ENCODE data around the gene GATA6. TPM values are rescaled to one million over a fixed set of nuclear protein-coding genes. Genes with fewer than 3 reads are reported as not detected.
"Not testable (repeated sequence)": the region's sequence is repeated elsewhere in the genome, so short reads cannot be mapped to it uniquely, and the experiment has no call there.

Gene GATA6
- total RNA-seq, 2 experiments from 2014 or later: not detected

DNA sequence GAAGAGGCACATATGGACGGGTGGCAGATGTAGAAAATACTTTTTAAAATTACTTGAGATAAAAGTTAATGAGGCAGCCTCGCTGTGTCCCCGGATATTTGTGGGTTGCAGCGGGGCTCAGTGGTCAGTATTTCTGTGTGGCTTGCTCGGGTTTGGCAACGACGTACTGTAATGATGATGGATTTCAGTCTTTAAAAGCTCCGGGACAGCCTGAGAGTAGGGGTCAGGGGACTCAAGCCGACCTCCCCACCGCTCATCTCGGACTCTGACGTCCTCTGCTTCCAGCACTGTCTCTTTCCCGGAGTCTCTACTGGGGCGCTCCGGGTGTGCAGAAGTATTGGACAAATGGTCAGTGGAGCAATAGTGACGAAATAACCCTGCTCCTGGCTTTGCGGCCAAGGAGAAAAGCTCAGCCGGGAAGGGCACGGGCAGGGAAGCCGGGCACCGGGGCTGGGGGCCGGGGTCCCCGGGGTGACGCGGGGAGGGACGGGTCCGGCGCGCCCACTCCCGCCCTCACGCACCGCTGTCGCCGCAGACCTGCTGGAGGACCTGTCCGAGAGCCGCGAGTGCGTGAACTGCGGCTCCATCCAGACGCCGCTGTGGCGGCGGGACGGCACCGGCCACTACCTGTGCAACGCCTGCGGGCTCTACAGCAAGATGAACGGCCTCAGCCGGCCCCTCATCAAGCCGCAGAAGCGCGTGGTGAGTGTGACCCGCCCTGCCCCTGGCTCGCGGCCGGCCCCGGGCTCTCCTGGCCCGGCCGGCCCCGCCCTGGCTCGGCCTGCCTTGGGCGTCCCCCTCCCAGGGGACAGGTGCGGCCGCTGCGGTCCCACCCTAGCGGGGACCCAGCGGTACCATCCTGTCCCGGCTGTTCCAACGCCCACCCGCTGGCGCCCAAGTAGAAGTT, 7.3 kb downstream of the GATA6 start:
- ChIA-PET POLR2A (no interaction called here), CTCF (no interaction called here)
- peaks cover 54% of the 10 kb centered on the region for H3K27me3 Mint-ChIP-seq (ENCODE audit: low read depth)
- no peak overlapping the region for H3K27ac Mint-ChIP-seq
- ATAC-seq (no peak), DNase-seq (no peak)
- H3K4me3 Mint-ChIP-seq: no peak overlapping the region
- H3K4me1 Mint-ChIP-seq (ENCODE audit: low read depth): no peaks in the 10 kb centered on the region
- no peaks in the 10 kb centered on the region for H3K9me3 Mint-ChIP-seq (ENCODE audit: insufficient read depth)
- no peaks in the 10 kb centered on the region for H3K36me3 Mint-ChIP-seq (ENCODE audit: low read depth)

GRCh38 chr18:22177327-22177871, 8.0 kb downstream of the GATA6 start:
- H3K4me1 Mint-ChIP-seq (ENCODE audit: low read depth): no peaks in the 10 kb centered on the region
- no peaks in the 10 kb centered on the region for H3K36me3 Mint-ChIP-seq (ENCODE audit: low read depth)
- CTCF ChIA-PET: no interaction called here
- peaks cover 52% of the 10 kb centered on the region for H3K27me3 Mint-ChIP-seq (ENCODE audit: low read depth)
- no peak for DNase-seq
- H3K4me3 Mint-ChIP-seq: no peak overlapping the region
- POLR2A ChIA-PET: no interaction called here
- no peak for ATAC-seq
- no peak overlapping the region for H3K27ac Mint-ChIP-seq
- H3K9me3 Mint-ChIP-seq (ENCODE audit: insufficient read depth): no peaks in the 10 kb centered on the region

- Mint-ChIP-seq H3K27me3 (ENCODE audit: low read depth) (peaks cover 34% of the 10 kb centered on the region), H3K4me3 (no peak overlapping the region), H3K27ac (no peak overlapping the region), H3K36me3 (ENCODE audit: low read depth) (no peaks in the 10 kb centered on the region), H3K9me3 (ENCODE audit: insufficient read depth) (no peaks in the 10 kb centered on the region), H3K4me1 (ENCODE audit: low read depth) (no peaks in the 10 kb centered on the region)
- no peak for ATAC-seq
- no peak for DNase-seq
- CTCF ChIA-PET: no interaction called here
- POLR2A ChIA-PET: no interaction called here
Observed at GRCh38 chr18:22179174-22179573, 9.8 kb downstream of the GATA6 start.

- ATAC-seq (no peak), DNase-seq (no peak)
- ChIA-PET CTCF (no interaction called here), POLR2A (no interaction called here)
- Mint-ChIP-seq H3K27me3 (ENCODE audit: low read depth) (peaks cover 31% of the 10 kb centered on the region), H3K27ac (no peak overlapping the region), H3K4me1 (ENCODE audit: low read depth) (no peaks in the 10 kb centered on the region), H3K9me3 (ENCODE audit: insufficient read depth) (no peaks in the 10 kb centered on the region), H3K36me3 (ENCODE audit: low read depth) (no peaks in the 10 kb centered on the region), H3K4me3 (no peak overlapping the region)
Observed at GRCh38 chr18:22179631-22180030, 10.2 kb downstream of the GATA6 start.

- Mint-ChIP-seq H3K4me3 (no peak overlapping the region), H3K4me1 (ENCODE audit: low read depth) (no peaks in the 10 kb centered on the region), H3K9me3 (ENCODE audit: insufficient read depth) (no peaks in the 10 kb centered on the region), H3K36me3 (ENCODE audit: low read depth) (no peaks in the 10 kb centered on the region), H3K27me3 (ENCODE audit: low read depth) (peaks cover 22% of the 10 kb centered on the region), H3K27ac (no peak overlapping the region)
- ATAC-seq (no peak), DNase-seq (no peak)
- POLR2A ChIA-PET: no interaction called here
- CTCF ChIA-PET: no interaction called here
Observed at GRCh38 chr18:22180722-22181121, 11.3 kb downstream of the GATA6 start.

DNA sequence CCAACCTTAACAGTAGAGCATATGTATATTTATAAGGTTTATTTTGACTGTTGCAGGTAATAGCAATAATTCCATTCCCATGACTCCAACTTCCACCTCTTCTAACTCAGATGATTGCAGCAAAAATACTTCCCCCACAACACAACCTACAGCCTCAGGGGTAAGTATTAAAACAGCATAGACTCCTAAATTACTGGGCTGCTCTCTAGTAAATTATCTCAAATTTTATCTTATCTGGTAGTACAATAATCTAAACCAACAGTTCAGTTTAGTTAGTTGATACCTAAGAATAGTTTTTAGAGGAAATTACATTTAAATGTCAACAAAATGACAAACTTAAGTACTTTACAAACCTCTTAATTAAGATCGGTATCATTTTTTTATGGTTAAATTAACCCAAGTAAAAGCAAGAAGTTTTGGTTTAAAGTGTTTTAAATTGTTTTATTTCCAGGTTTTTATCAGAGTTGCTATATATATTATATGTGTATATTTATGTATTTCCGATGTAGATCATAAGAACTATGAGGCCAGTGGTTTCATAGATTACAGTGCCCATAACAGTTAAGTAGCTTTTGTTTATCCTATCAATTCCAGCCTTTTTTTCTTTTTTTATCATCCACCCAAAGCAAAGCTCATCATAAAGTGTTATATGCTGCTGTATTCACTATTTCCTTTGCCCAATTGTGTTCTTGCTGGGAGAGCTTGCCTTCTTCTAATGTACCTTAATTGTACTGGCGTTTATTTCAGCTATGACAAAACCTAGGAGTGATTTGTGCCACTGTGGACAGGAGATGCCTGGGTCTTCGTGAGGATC, 13.7 kb downstream of the GATA6 start:
- Mint-ChIP-seq H3K4me1 (ENCODE audit: low read depth) (no peaks in the 10 kb centered on the region), H3K27ac (no peak overlapping the region), H3K9me3 (ENCODE audit: insufficient read depth) (no peaks in the 10 kb centered on the region), H3K4me3 (no peak overlapping the region), H3K36me3 (ENCODE audit: low read depth) (no peaks in the 10 kb centered on the region), H3K27me3 (ENCODE audit: low read depth) (peaks cover 12% of the 10 kb centered on the region)
- POLR2A ChIA-PET: no interaction called here
- CTCF ChIA-PET: no interaction called here
- DNase-seq (no peak), ATAC-seq (no peak)

DNA sequence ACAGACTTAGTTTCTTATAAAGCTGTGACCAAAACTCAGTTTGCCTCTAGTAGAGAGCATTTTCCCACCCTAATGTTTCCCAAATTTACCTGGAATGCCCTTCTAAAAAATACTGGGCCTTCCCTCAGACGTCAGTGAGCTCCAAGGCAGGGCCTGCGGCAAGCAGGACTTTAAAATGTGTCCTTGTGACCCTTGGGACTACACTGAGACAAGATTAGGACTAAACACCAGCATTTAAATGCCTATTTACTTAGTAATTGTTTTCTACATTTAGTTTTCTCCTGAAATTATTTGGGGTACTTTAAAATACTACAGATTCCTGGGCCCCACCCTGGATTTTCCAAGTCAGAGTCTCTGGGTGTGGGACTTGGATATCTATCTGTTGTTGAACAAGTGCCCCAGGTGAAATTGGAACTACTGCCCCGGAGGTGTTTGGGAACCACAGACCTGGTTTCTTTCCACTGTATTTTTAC, 14.3 kb downstream of the GATA6 start:
- DNase-seq: no peak
- peaks cover 10% of the 10 kb centered on the region for H3K27me3 Mint-ChIP-seq (ENCODE audit: low read depth)
- no peaks in the 10 kb centered on the region for H3K36me3 Mint-ChIP-seq (ENCODE audit: low read depth)
- H3K9me3 Mint-ChIP-seq (ENCODE audit: insufficient read depth): no peaks in the 10 kb centered on the region
- POLR2A ChIA-PET: no interaction called here
- H3K27ac Mint-ChIP-seq: no peak overlapping the region
- no peak for ATAC-seq
- H3K4me1 Mint-ChIP-seq (ENCODE audit: low read depth): no peaks in the 10 kb centered on the region
- H3K4me3 Mint-ChIP-seq: no peak overlapping the region
- CTCF ChIA-PET: no interaction called here

DNA sequence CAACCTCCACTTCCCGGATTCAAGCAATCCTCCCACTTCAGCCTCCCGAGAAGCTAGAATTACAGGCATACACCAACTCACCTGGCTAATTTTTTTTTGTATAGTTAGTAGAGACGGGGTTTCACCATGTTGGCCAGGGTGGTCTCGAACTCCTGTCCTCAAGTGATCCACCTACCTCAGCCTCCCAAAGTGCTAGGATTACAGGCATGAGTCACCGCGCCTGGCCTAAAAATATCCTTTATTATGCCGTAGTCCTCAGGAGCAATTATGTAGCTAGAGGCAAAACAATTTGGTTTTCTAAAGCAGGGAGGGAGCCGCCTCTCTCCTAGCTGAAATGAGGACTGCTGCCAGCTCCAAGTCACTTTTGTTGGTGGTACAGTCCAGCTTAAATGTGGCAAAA, 15.2 kb downstream of the GATA6 start:
- H3K9me3 Mint-ChIP-seq (ENCODE audit: insufficient read depth); H3K4me1 Mint-ChIP-seq (ENCODE audit: low read depth); ATAC-seq; DNase-seq; POLR2A ChIA-PET; H3K36me3 Mint-ChIP-seq (ENCODE audit: low read depth); H3K4me3 Mint-ChIP-seq; CTCF ChIA-PET; H3K27ac Mint-ChIP-seq: not testable (repeated sequence)
- peaks cover 13% of the 10 kb centered on the region for H3K27me3 Mint-ChIP-seq (ENCODE audit: low read depth)

DNA sequence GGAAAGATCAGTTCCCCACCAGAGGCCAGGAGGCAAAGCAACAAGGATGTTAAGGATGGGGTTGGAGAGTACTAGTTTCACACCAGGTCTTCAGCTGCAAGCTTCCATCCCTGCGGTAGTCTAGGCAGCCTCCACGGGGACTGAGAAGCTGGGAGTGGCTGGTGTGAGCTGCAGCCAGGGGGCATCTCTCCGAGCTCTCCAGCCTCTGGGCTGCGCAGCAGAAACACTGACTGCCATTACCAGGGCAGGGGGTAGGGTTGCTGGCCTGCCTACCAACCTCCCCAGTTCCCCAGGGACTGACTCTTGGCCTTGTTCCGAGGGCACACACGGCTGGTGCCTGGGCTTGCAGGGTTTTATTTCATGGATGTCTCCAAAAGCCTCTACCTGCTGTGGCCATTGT, 15.9 kb downstream of the GATA6 start:
- Mint-ChIP-seq H3K27ac (no peak overlapping the region), H3K4me3 (no peak overlapping the region), H3K27me3 (ENCODE audit: low read depth) (peaks cover 7% of the 10 kb centered on the region), H3K9me3 (ENCODE audit: insufficient read depth) (no peaks in the 10 kb centered on the region), H3K4me1 (ENCODE audit: low read depth) (no peaks in the 10 kb centered on the region), H3K36me3 (ENCODE audit: low read depth) (no peaks in the 10 kb centered on the region)
- ATAC-seq: no peak
- POLR2A ChIA-PET: no interaction called here
- CTCF ChIA-PET: no interaction called here
- DNase-seq: no peak

DNA sequence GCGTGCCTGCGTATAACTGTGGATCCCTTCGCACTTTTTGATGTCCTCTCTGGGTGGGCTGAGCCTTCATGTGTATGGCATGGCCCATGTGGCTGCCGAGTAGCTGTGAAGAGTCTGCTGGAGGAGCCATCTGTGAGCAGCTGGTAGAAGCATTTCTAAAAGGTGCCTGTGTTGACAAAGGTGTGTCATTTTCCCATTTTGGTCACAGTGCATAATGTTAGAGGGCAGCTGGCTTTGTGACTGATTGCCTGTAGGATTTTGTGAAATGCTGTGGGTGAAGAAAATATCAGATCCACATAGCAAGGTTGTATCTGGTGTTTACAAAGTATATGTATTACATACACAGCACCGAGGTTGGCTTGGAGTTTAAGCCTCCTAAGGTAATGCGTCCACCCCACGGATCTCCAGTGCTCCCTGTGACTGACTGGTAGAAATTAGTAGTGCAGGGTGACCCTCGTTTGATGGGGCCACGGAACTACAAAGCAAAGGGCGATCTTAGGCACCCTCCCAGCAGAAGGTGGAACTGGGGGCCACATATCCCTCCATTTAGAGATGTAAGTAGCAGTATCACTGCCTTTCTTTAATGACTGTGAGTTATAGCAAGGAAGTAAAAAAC, 16.5 kb downstream of the GATA6 start:
- no peaks in the 10 kb centered on the region for H3K36me3 Mint-ChIP-seq (ENCODE audit: low read depth)

DNA sequence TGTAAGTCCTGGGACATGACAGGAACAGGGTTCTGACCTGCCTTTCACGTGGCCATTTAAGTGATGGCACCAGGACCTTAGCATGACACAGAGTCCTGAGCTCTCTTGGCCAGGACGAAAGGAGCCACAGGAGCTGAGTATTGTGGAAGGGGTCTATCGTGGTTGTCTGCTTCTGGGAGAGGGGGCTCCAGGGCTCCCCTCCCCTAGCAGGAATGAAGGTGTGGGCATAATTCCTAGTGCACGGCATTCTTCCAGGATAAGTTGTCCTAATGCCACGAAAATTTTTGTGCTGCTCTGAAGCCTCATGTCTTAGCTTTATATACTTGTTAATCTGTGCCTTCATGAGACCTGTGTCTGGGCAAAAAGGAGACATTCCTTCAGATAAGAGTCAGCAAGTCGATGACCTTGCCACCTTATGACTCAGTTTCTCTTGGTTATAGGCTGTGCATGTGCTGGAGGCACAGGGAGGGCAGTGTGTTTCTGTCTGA, 17.1 kb downstream of the GATA6 start:
- no peak overlapping the region for H3K27ac Mint-ChIP-seq
- no peak overlapping the region for H3K4me3 Mint-ChIP-seq
- H3K4me1 Mint-ChIP-seq (ENCODE audit: low read depth): no peaks in the 10 kb centered on the region
- H3K9me3 Mint-ChIP-seq (ENCODE audit: insufficient read depth): no peaks in the 10 kb centered on the region
- ATAC-seq (no peak), DNase-seq (no peak)
- CTCF ChIA-PET: no interaction called here
- no peaks in the 10 kb centered on the region for H3K36me3 Mint-ChIP-seq (ENCODE audit: low read depth)
- peaks cover 12% of the 10 kb centered on the region for H3K27me3 Mint-ChIP-seq (ENCODE audit: low read depth)
- POLR2A ChIA-PET: no interaction called here

More for the DNA sequence above, 16.5 kb downstream of the GATA6 start:
- ChIA-PET POLR2A (no interaction called here), CTCF (no interaction called here)
- Mint-ChIP-seq H3K4me3 (no peak overlapping the region), H3K27me3 (ENCODE audit: low read depth) (peaks cover 11% of the 10 kb centered on the region), H3K27ac (no peak overlapping the region), H3K4me1 (ENCODE audit: low read depth) (no peaks in the 10 kb centered on the region), H3K9me3 (ENCODE audit: insufficient read depth) (no peaks in the 10 kb centered on the region)
- no peak for ATAC-seq
- no peak for DNase-seq
